DND-41 (cell line): ENCODE measurements around the gene SPSB1.

Source experiments
- ATAC-seq: fragments of 200-7000 bp; cut with Tn5 transposase; 3 replicates; pipeline ENCODE4 v1.9.1; 2021; ENCODE audit warnings: low read depth; ENCODE audit not compliant: insufficient read depth
- DNase-seq: peaks from one replicate; pipeline ENCODE4 v3.0.0-alpha.2; 2020
- H2AFZ ChIP-seq: 2 replicates; pipeline ENCODE4 v1.6.0; 2012; ENCODE audit warnings: low read depth, low read length
- H3K27ac ChIP-seq: 2 replicates; pipeline ENCODE4 v1.5.1; 2012; ENCODE audit warnings: low read length, inconsistent platforms
- H3K27me3 ChIP-seq: fragments of 200-600 bp; sonication (generic); 2 replicates; pipeline ENCODE4 v1.6.0; 2012; ENCODE audit warnings: low read length, mild to moderate bottlenecking, inconsistent platforms; ENCODE audit not compliant: insufficient read depth, poor library complexity
- H3K36me3 ChIP-seq: 2 replicates; pipeline ENCODE4 v1.5.1; 2012; ENCODE audit warnings: low read length, inconsistent platforms; ENCODE audit not compliant: insufficient read depth
- H3K4me1 ChIP-seq: 2 replicates; pipeline ENCODE4 v1.5.1; 2012; ENCODE audit warnings: mild to moderate bottlenecking, low read length; ENCODE audit not compliant: insufficient read depth
- H3K4me2 ChIP-seq: 2 replicates; pipeline ENCODE4 v1.6.0; 2012; ENCODE audit warnings: mild to moderate bottlenecking, moderate library complexity, low read length, inconsistent platforms; ENCODE audit not compliant: insufficient read depth
- H3K4me3 ChIP-seq, 2 experiments: fragments of 200-600 bp in 1 of 2; shearing (Covaris generic) in 1 of 2; 2 replicates each; pipeline ENCODE4 v1.5.1; 2012 to 2016; ENCODE audit warnings: inconsistent platforms in 2 of 2, low read length in 2 of 2, mild to moderate bottlenecking in 2 of 2, low read depth in 1 of 2, moderate library complexity in 1 of 2
- H3K79me2 ChIP-seq: 2 replicates; pipeline ENCODE4 v1.6.0; 2012; ENCODE audit warnings: low read length, inconsistent platforms; ENCODE audit not compliant: insufficient read depth
- H3K9ac ChIP-seq: 2 replicates; pipeline ENCODE4 v1.6.0; 2012; ENCODE audit warnings: low read depth, mild to moderate bottlenecking, inconsistent platforms, low read length, moderate library complexity
- H3K9me3 ChIP-seq: 2 replicates; pipeline ENCODE4 v1.5.1; 2012; ENCODE audit warnings: low read length, moderate library complexity, mild to moderate bottlenecking, inconsistent platforms; ENCODE audit not compliant: insufficient read depth, severe bottlenecking
- H4K20me1 ChIP-seq: 2 replicates; pipeline ENCODE4 v1.6.0; 2012; ENCODE audit warnings: low read length; ENCODE audit not compliant: insufficient read depth
- CTCF ChIP-seq: IDR thresholded peaks from 2 replicates; pipeline ENCODE4 v1.5.1; 2012; ENCODE audit warnings: borderline replicate concordance, low read length, moderate library complexity, mild to moderate bottlenecking; ENCODE audit not compliant: poor library complexity, severe bottlenecking; ENCODE audit errors: extremely low read depth
- EZH2 ChIP-seq: IDR thresholded peaks from 3 replicates; pipeline ENCODE4 v1.6.1; 2012; ENCODE audit warnings: borderline replicate concordance, low read depth, mild to moderate bottlenecking, moderate library complexity, low read length, inconsistent platforms; ENCODE audit not compliant: severe bottlenecking

The SPSB1 gene

GRCh38 chr1:9260059-9260766 lies 32.5 kb upstream of the SPSB1 start:
- Histone ChIP-seq H3K9me3 (peaks cover 9% of the 10 kb centered on the region), H2AFZ (no peak overlapping the region), H3K27me3 (no peaks in the 10 kb centered on the region), H3K9ac (no peak overlapping the region), H3K36me3 (peaks cover 91% of the 10 kb centered on the region), H3K4me3 (no peak overlapping the region), H3K27ac (peak overlapping the region; percentile 13), H4K20me1 (peaks cover 76% of the 10 kb centered on the region), H3K79me2 (peaks cover 82% of the 10 kb centered on the region), H3K4me2 (no peak overlapping the region), H3K4me1 (peaks cover 4% of the 10 kb centered on the region)
- TF ChIP-seq CTCF, result no peak
- no peak for TF ChIP-seq EZH2
- ATAC-seq (no peak), DNase-seq (no peak)

GRCh38 chr1:9261496-9261895 lies 31.2 kb upstream of the SPSB1 start:
- Histone ChIP-seq H3K9me3 (peaks cover 9% of the 10 kb centered on the region), H3K4me3 (no peak overlapping the region), H4K20me1 (peaks cover 83% of the 10 kb centered on the region), H3K79me2 (peaks cover 70% of the 10 kb centered on the region), H3K9ac (no peak overlapping the region), H2AFZ (no peak overlapping the region), H3K4me1 (peaks cover 4% of the 10 kb centered on the region), H3K27ac (peak overlapping the region; percentile 44), H3K27me3 (no peaks in the 10 kb centered on the region), H3K4me2 (no peak overlapping the region), H3K36me3 (peaks cover 91% of the 10 kb centered on the region)
- no peak for DNase-seq
- TF ChIP-seq EZH2 (no peak), CTCF (no peak)
- no peak; the same call in 2 of the 3 replicates for ATAC-seq

GRCh38 chr1:9262096-9262986 lies 30.4 kb upstream of the SPSB1 start:
- Histone ChIP-seq H3K4me3 (no peak overlapping the region), H3K27ac (no peak overlapping the region), H3K79me2 (peaks cover 61% of the 10 kb centered on the region), H4K20me1 (peaks cover 83% of the 10 kb centered on the region), H3K36me3 (peaks cover 94% of the 10 kb centered on the region), H2AFZ (no peak overlapping the region), H3K4me1 (peaks cover 4% of the 10 kb centered on the region), H3K9me3 (peaks cover 9% of the 10 kb centered on the region), H3K9ac (no peak overlapping the region), H3K4me2 (no peak overlapping the region), H3K27me3 (no peaks in the 10 kb centered on the region)
- TF ChIP-seq CTCF (no peak), EZH2 (no peak)
- DNase-seq (no peak), ATAC-seq (no peak)
